Adrenal gland (tissue), 5 donors: ENCODE data around the gene MEIS1.

Experiments used
- POLR2A ChIP-seq, 2 donors: fragments of 450-650 bp; IDR thresholded peaks; one replicate each; pipeline ENCODE4 v1.6.1; 2017; ENCODE audit warnings: antibody characterized with exemption in 2 of 2, mild to moderate bottlenecking in 2 of 2, moderate library complexity in 1 of 2
- TF ChIP-seq, protein P1 (sequence below), 6 experiments: fragments of 450-650 bp in 4 of 6; fragments of 200-600 bp in 2 of 6; sonication (generic) in 1 of 6; IDR thresholded peaks; 1 replicate in 5 of 6; 2 replicates in 1 of 6; pipeline versions ENCODE4 v1.5.1 to v1.8.0; 2016 to 2021; ENCODE audit warnings: antibody characterized with exemption in 6 of 6, mild to moderate bottlenecking in 2 of 6, moderate library complexity in 1 of 6
- donor health status: DM: no; HTN: no; CAD: no.

DNA sequence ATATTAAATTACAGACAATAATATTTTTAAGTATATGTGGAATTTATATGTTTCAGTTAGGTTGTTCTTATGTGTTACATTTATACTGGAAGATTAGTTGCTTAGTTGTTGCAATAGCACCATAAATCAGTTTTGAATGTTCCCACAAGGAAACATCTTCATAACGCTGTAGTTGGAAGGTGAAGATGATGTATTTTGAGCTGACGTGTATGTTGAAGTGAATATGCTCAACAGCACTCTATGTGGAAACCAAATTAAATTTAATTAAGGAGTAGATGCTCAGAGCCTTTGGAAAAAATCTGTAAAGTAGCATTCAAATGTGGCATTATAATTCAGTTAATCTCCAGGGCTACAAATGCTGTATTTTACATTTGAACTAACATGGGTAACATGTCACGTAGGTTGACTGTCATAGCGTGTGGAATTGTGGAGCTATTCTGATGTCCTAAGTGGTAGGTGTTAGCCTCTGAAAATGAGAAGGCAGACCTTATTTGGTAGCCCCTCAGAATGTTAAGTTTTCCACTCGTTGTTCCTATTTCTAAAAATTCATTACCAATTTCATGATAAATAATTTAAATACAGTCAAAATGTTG is 88.5 kb downstream of the MEIS1 start:
- TF ChIP-seq POLR2A (IDR thresholded peaks at IDR 0.05): no peak
- TF ChIP-seq, protein P1, sequence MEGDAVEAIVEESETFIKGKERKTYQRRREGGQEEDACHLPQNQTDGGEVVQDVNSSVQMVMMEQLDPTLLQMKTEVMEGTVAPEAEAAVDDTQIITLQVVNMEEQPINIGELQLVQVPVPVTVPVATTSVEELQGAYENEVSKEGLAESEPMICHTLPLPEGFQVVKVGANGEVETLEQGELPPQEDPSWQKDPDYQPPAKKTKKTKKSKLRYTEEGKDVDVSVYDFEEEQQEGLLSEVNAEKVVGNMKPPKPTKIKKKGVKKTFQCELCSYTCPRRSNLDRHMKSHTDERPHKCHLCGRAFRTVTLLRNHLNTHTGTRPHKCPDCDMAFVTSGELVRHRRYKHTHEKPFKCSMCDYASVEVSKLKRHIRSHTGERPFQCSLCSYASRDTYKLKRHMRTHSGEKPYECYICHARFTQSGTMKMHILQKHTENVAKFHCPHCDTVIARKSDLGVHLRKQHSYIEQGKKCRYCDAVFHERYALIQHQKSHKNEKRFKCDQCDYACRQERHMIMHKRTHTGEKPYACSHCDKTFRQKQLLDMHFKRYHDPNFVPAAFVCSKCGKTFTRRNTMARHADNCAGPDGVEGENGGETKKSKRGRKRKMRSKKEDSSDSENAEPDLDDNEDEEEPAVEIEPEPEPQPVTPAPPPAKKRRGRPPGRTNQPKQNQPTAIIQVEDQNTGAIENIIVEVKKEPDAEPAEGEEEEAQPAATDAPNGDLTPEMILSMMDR (IDR thresholded peaks at IDR 0.05): no peak
